PC-3 (cell line): ENCODE measurements around the gene NMD3. TPM values are rescaled to one million over a fixed set of nuclear protein-coding genes. Genes with fewer than 3 reads are reported as not detected.

ENCODE experiments used
- ATAC-seq: fragments of 200-7000 bp; cut with Tn5 transposase; 2 replicates; pipeline ENCODE4 v1.9.1; 2020; ENCODE audit warnings: mild to moderate bottlenecking, moderate library complexity
- Bru-seq: library from RNA; stranded (reverse); fragments of 400-500 nt; gene quantifications from one replicate; lab custom pipeline; 2021; lab: Mats Ljungman, UMichigan
- BruChase-seq, 2 experiments: library from RNA; stranded (reverse); fragments of 400-500 nt; gene quantifications; one replicate each; lab custom pipeline; 2021; lab: Mats Ljungman, UMichigan
- BruUV-seq: library from RNA; stranded (reverse); fragments of 400-500 nt; replicated peaks from 2 replicates; lab custom pipeline; 2021; lab: Mats Ljungman, UMichigan
- CTCF ChIA-PET: fragments of 300-600 bp; sonication (Branson Sonifier 250); formaldehyde crosslinking; loops from one replicate; lab custom pipeline; 2022; ENCODE audit warnings: antibody characterized with exemption; lab: Charles Lee
- POLR2A ChIA-PET: fragments of 300-600 bp; sonication (Branson Sonifier 250); formaldehyde crosslinking; loops from one replicate; lab custom pipeline; 2022; ENCODE audit warnings: antibody characterized with exemption; ENCODE audit not compliant: unreplicated experiment; lab: Charles Lee
- DNase-seq: peaks from one replicate; pipeline ENCODE4 v3.0.0-alpha.2; 2015
- H2AFZ ChIP-seq: fragments of 300-600 bp; sonication (generic); 2 replicates; pipeline ENCODE4 v1.6.0; 2016; ENCODE audit warnings: antibody characterized with exemption, low read length
- H3F3A ChIP-seq: fragments of 300-600 bp; sonication (generic); one replicate; pipeline ENCODE4 v1.6.0; 2017; ENCODE audit warnings: antibody characterized with exemption, low read length, control low read depth, mild to moderate bottlenecking; ENCODE audit not compliant: unreplicated experiment
- H3K27ac ChIP-seq: fragments of 300-600 bp; sonication (generic); 2 replicates; pipeline ENCODE4 v1.5.1; 2016; ENCODE audit warnings: mild to moderate bottlenecking, low read length
- H3K27me3 ChIP-seq: fragments of 300-600 bp; sonication (generic); 2 replicates; pipeline ENCODE4 v1.6.1; 2016; ENCODE audit warnings: low read length, mixed read lengths
- H3K36me3 ChIP-seq: fragments of 300-600 bp; sonication (generic); 2 replicates; pipeline ENCODE4 v1.6.1; 2016; ENCODE audit warnings: low read depth, mixed run types, low read length, mixed read lengths
- H3K4me1 ChIP-seq: fragments of 300-600 bp; sonication (generic); 2 replicates; pipeline ENCODE4 v1.5.1; 2016; ENCODE audit warnings: low read length; ENCODE audit not compliant: insufficient read depth
- H3K4me2 ChIP-seq: fragments of 300-600 bp; sonication (generic); 2 replicates; pipeline ENCODE4 v1.6.0; 2016; ENCODE audit warnings: low read length
- H3K4me3 ChIP-seq: fragments of 300-600 bp; sonication (generic); 2 replicates; pipeline ENCODE4 v1.5.1; 2016; ENCODE audit warnings: mild to moderate bottlenecking, low read length, mixed read lengths
- H3K79me2 ChIP-seq: fragments of 300-600 bp; sonication (generic); 2 replicates; pipeline ENCODE4 v1.6.1; 2017; ENCODE audit warnings: low read length, mixed read lengths
- H3K9ac ChIP-seq: fragments of 300-600 bp; sonication (generic); 2 replicates; pipeline ENCODE4 v1.6.0; 2016; ENCODE audit warnings: mild to moderate bottlenecking, low read length
- H3K9me2 ChIP-seq: fragments of 300-600 bp; sonication (generic); replicated peaks from 2 replicates; pipeline ENCODE4 v1.6.1; 2016; ENCODE audit warnings: mixed run types, low read length, mixed read lengths
- H3K9me3 ChIP-seq: fragments of 300-600 bp; sonication (generic); 2 replicates; pipeline ENCODE4 v1.6.1; 2016; ENCODE audit warnings: low read length, mixed read lengths
- H4K20me1 ChIP-seq: fragments of 300-600 bp; sonication (generic); 2 replicates; pipeline ENCODE4 v1.6.1; 2016; ENCODE audit warnings: low read length, mixed read lengths
- EZH2 ChIP-seq: fragments of 300-600 bp; sonication (generic); IDR thresholded peaks from one replicate; pipeline ENCODE4 v1.6.1; 2017; ENCODE audit warnings: antibody characterized with exemption, mild to moderate bottlenecking, low read length; ENCODE audit not compliant: unreplicated experiment
- EZH2phosphoT487 ChIP-seq: fragments of 300-600 bp; sonication (generic); IDR thresholded peaks from 2 replicates; pipeline ENCODE4 v1.6.1; 2018; ENCODE audit warnings: mild to moderate bottlenecking, antibody characterized with exemption, low read length, borderline replicate concordance
- intact Hi-C: fragments of 100-400 bp; cut with micrococcal nuclease; formaldehyde crosslinking; loops from 2 replicates; pipeline ENCODE4 v1.9.0; 2023
- long read RNA-seq: library from polyadenylated mRNA; unstranded; transcript quantifications from one replicate; pipeline ENCODE4 v2.0.0, GENCODE V29; 2021; ENCODE audit not compliant: unreplicated experiment
- total RNA-seq: library from RNA; depleted of rRNA; stranded (reverse); fragments of >200 nt; gene quantifications from 2 replicates; pipeline ENCODE4 v1.2.3, GENCODE V29; 2014; rRNA removed
- TF ChIP-seq, protein P1 (sequence below): fragments of 300-600 bp; sonication (generic); conservative IDR thresholded peaks from 2 replicates; pipeline ENCODE4 v1.5.1; 2017; ENCODE audit warnings: antibody characterized with exemption, low read depth, mild to moderate bottlenecking, low read length

The NMD3 gene
- total RNA-seq (65.3 and 72.6 TPM in 2 replicates), Bru-seq, nascent RNA (percentile 97 among the genes with signal in this experiment), BruChase-seq, experiment 1, labeled RNA remaining after a 6-hour chase (percentile 94 among the genes with signal in this experiment), BruChase-seq, experiment 2, labeled RNA remaining after a 2-hour chase (percentile 97 among the genes with signal in this experiment)
- long read RNA-seq, transcript NMD3-201 (16 exons, 3,049 nt) = major isoform, 246 of 487 reads
- long read RNA-seq, partial matches to known transcripts = 11 of 487 reads
- long read RNA-seq, other reads (novel, unspliced or antisense) = 226 of 487 reads

DNA sequence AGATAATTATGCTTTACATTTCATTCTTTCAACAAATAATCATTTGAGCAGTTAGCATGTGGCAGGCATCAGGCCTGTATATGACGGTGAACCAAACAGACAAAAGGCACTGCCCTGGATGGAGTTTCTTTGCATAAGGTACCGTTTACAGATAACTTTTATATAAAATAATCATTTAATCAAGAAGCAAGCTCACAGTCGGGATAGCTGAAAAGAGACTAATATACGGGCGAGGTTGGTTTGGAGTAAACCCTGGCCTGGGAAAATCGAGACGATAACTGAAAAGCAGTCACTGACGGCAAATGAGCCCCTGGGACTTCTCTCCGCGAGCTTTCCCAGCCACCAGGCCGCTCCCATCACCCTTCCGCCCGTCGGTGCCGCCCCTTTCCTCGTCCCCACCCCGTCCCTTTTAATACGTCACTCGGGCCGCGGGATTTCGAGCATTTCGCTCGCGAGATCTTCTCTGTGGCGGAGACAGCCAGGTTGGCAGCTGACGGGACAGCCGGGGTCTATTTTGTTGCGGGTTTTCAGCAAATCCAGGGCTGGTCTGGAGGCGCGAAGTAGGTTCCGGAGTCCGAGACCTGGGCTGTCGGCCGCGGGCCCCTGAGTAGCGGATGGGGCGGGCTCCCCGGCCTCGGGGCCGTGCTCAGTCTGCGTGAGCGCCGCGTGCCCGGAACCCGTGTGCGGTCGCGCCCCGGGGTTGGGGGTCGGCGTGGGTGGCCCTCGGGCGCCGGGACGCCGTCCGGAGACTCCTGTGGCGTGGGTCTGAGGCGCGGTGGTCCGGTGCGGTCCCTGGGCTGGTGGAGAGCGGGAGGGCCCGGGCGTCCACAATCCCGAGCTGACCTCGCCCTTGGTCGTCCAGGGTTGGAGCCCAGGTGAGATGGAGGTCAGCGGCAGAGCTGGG is at the start of gene NMD3:
TSS of gene NMD3 (plus strand) at position 462 of the 904 bp plus-strand sequence. CDS start 703 bp downstream, outside the sequence.
- Histone ChIP-seq H3K79me2 (peaks cover 51% of the 10 kb centered on the region), H3K36me3 (peaks cover 19% of the 10 kb centered on the region; the same call in 1 of the 2 replicates), H4K20me1 (peaks cover 34% of the 10 kb centered on the region), H3F3A (no peaks in the 10 kb centered on the region), H3K27ac (peak within 1 kb of the TSS; percentile 72), H3K9me3 (no peaks in the 10 kb centered on the region), H3K4me3 (peak within 1 kb of the TSS; percentile 96), H3K9ac (peak within 1 kb of the TSS; percentile 98), H2AFZ (peak within 1 kb of the TSS; percentile 89), H3K9me2 (no peaks in the 10 kb centered on the region), H3K27me3 (no peaks in the 10 kb centered on the region), H3K4me2 (peak within 1 kb of the TSS; percentile 84), H3K4me1 (peaks cover 41% of the 10 kb centered on the region)
- POLR2A ChIA-PET = interaction anchor here (0.7 kb wide), 2 partner anchors 8 to 1021 kb away, joined by 3 to 4 read pairs; no protein-coding TSS in a partner anchor
- intact Hi-C loops = loop anchor here (5.0 to 10.0 kb wide), 6 partner anchors 46 to 656 kb away; partner anchors contain the start of gene KPNA4
- peak; percentile 80 for ATAC-seq
- peak; percentile 98 for DNase-seq
- BruUV-seq = TSS peak; percentile 34
- CTCF ChIA-PET = interaction anchor here (0.6 to 1.2 kb wide), 2 partner anchors 31 to 253 kb away, joined by 3 read pairs; no protein-coding TSS in a partner anchor
- no peak for TF ChIP-seq EZH2phosphoT487
- TF ChIP-seq, protein P1, sequence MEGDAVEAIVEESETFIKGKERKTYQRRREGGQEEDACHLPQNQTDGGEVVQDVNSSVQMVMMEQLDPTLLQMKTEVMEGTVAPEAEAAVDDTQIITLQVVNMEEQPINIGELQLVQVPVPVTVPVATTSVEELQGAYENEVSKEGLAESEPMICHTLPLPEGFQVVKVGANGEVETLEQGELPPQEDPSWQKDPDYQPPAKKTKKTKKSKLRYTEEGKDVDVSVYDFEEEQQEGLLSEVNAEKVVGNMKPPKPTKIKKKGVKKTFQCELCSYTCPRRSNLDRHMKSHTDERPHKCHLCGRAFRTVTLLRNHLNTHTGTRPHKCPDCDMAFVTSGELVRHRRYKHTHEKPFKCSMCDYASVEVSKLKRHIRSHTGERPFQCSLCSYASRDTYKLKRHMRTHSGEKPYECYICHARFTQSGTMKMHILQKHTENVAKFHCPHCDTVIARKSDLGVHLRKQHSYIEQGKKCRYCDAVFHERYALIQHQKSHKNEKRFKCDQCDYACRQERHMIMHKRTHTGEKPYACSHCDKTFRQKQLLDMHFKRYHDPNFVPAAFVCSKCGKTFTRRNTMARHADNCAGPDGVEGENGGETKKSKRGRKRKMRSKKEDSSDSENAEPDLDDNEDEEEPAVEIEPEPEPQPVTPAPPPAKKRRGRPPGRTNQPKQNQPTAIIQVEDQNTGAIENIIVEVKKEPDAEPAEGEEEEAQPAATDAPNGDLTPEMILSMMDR = no peak
- no peak for TF ChIP-seq EZH2

DNA sequence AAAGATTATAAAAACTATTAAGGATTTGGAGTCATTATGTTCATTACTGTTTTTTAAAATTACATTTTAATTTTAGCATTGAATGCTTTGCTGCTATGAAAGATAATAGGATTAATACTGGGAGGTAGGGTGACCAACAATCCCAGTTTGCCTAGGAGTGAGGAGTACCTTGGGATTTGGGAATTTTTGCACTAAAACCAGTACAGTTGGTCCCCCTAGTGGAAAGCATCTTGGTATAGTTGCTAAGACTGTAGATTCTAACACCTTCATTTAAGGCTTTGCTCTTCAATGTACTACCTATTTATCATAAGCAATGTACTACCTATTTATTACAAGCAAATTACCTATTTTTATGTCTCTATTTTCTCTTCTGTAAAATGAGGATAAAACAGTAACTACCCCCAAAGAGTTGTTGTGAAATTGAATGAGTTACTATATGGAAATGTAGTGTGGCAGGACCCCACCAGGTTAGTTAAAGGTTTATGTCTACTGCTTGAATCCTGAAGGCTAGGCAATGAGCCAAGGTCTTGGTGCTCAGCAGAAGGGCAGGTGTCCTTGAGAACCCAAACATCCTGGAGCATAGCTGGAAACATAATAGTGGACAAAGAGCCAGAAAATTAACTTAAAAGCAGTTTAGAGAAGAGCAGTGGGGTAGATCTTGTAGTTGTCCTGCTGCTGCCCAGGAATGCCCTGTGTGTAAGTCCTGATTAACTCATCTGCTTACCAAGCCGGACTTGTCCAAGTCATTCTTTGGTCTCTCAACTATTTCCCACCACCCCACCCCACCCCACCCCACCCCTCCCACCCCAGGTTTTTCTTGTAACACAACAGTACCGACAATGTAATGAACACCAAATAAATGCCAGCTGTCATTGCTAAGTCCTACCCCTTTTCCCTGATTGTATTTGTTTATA is 49.2 kb upstream of the NMD3 start:
- peak; percentile 51 for DNase-seq
- Histone ChIP-seq H3K4me2 (no peak overlapping the region), H3K79me2 (no peaks in the 10 kb centered on the region), H3K9me3 (no peaks in the 10 kb centered on the region), H3K27ac (no peak overlapping the region), H3K9me2 (no peaks in the 10 kb centered on the region), H2AFZ (no peak overlapping the region), H3K4me1 (peaks cover 24% of the 10 kb centered on the region), H3F3A (no peaks in the 10 kb centered on the region), H4K20me1 (no peaks in the 10 kb centered on the region), H3K9ac (no peak overlapping the region), H3K36me3 (no peaks in the 10 kb centered on the region), H3K4me3 (no peak overlapping the region), H3K27me3 (no peaks in the 10 kb centered on the region)
- POLR2A ChIA-PET = no interaction called here
- CTCF ChIA-PET = interaction anchor here (1.0 kb wide), 1 partner anchor 23 kb away, joined by 9 read pairs; no protein-coding TSS in a partner anchor
- TF ChIP-seq, protein P1 = peak; percentile 73
- TF ChIP-seq EZH2 = no peak
- peak; percentile 57 for ATAC-seq
- BruUV-seq = no TSS peak
- intact Hi-C loops = loop anchor here (2.0 to 10.0 kb wide), 3 partner anchors 35 to 217 kb away; no protein-coding TSS in a partner anchor
